Esophagus muscularis mucosa (tissue), 4 donors: Measurements from ENCODE around the gene PPAN.

ENCODE experiments used
- CTCF ChIP-seq, 3 experiments: fragments of 200-600 bp in 2 of 3; fragments of 450-650 bp in 1 of 3; sonication (generic) in 2 of 3; IDR thresholded peaks; one replicate each; pipeline ENCODE4 v1.5.1; 2017 to 2019; ENCODE audit warnings: antibody characterized with exemption in 3 of 3, mild to moderate bottlenecking in 2 of 3, moderate library complexity in 1 of 3
- EP300 ChIP-seq: sonication (generic); formaldehyde crosslinking; IDR thresholded peaks from one replicate; pipeline ENCODE4 v1.6.1; 2017; ENCODE audit warnings: antibody characterized with exemption
- POLR2A ChIP-seq: fragments of 450-650 bp; IDR thresholded peaks from one replicate; pipeline ENCODE4 v1.6.1; 2017; ENCODE audit warnings: antibody characterized with exemption, moderate library complexity, mild to moderate bottlenecking, low read depth
- POLR2AphosphoS5 ChIP-seq, 2 donors: sonication (generic); formaldehyde crosslinking; IDR thresholded peaks; one replicate each; pipeline ENCODE4 v1.6.1; 2017; ENCODE audit warnings: antibody characterized with exemption in 2 of 2

- TF ChIP-seq CTCF (IDR thresholded peaks at IDR 0.05), result no peak
- no peak for TF ChIP-seq EP300
- TF ChIP-seq POLR2A, result no peak
- no peak for TF ChIP-seq POLR2AphosphoS5 (IDR thresholded peaks at IDR 0.05)
Observed at GRCh38 chr19:10151521-10151920, 45.4 kb downstream of the PPAN start.
